HEK293 (cell line): ENCODE measurements around the gene SIRT1.

Source experiments
- BCL11A ChIP-seq: fragments of 450-650 bp; formaldehyde crosslinking; IDR thresholded peaks from 2 replicates; pipeline ENCODE4 v1.5.1; 2016; ENCODE audit warnings: low read depth, missing biosample characterization, missing genetic modification characterization
- BCL11B ChIP-seq: fragments of 450-650 bp; formaldehyde crosslinking; IDR thresholded peaks from 2 replicates; pipeline ENCODE4 v1.5.1; 2016; ENCODE audit warnings: low read depth, missing biosample characterization, missing genetic modification characterization
- BCL6B ChIP-seq: fragments of 450-650 bp; formaldehyde crosslinking; IDR thresholded peaks from 2 replicates; pipeline ENCODE4 v1.5.1; 2017; ENCODE audit warnings: missing biosample characterization, missing genetic modification characterization
- CTCF ChIP-seq: fragments of 450-650 bp; formaldehyde crosslinking; IDR thresholded peaks from 2 replicates; pipeline ENCODE4 v1.5.1; 2016; ENCODE audit warnings: missing biosample characterization, missing genetic modification characterization
- EGR2 ChIP-seq: fragments of 450-650 bp; formaldehyde crosslinking; IDR thresholded peaks from 2 replicates; pipeline ENCODE4 v1.5.1; 2016; ENCODE audit warnings: low read depth, missing biosample characterization, missing genetic modification characterization
- GLIS1 ChIP-seq: fragments of 450-650 bp; formaldehyde crosslinking; IDR thresholded peaks from 2 replicates; pipeline ENCODE4 v1.5.1; 2016; ENCODE audit warnings: missing biosample characterization, missing genetic modification characterization
- HIC1 ChIP-seq: fragments of 450-650 bp; formaldehyde crosslinking; IDR thresholded peaks from 2 replicates; pipeline ENCODE4 v1.5.1; 2016; ENCODE audit warnings: missing biosample characterization, missing genetic modification characterization
- HOXC10 ChIP-seq: sonication (generic); formaldehyde crosslinking; IDR thresholded peaks from 2 replicates; pipeline ENCODE4 v1.8.1; 2023; ENCODE audit warnings: mild to moderate bottlenecking, missing genetic modification reagents
- KLF17 ChIP-seq: fragments of 450-650 bp; formaldehyde crosslinking; IDR thresholded peaks from 2 replicates; pipeline ENCODE4 v1.5.1; 2016; ENCODE audit warnings: missing biosample characterization, missing genetic modification characterization
- PATZ1 ChIP-seq: fragments of 450-650 bp; formaldehyde crosslinking; IDR thresholded peaks from 2 replicates; pipeline ENCODE4 v1.5.1; 2016; ENCODE audit warnings: missing biosample characterization, missing genetic modification characterization
- PRDM4 ChIP-seq: fragments of 450-650 bp; formaldehyde crosslinking; IDR thresholded peaks from 2 replicates; pipeline ENCODE4 v1.5.1; 2017; ENCODE audit warnings: missing biosample characterization, missing genetic modification characterization
- REPIN1 ChIP-seq: fragments of 450-650 bp; formaldehyde crosslinking; IDR thresholded peaks from 2 replicates; pipeline ENCODE4 v1.5.1; 2017; ENCODE audit warnings: missing biosample characterization, missing genetic modification characterization, low read depth
- SCRT2 ChIP-seq: fragments of 450-650 bp; formaldehyde crosslinking; IDR thresholded peaks from 2 replicates; pipeline ENCODE4 v1.5.1; 2016; ENCODE audit warnings: missing biosample characterization, missing genetic modification characterization
- ZBTB49 ChIP-seq: fragments of 450-650 bp; formaldehyde crosslinking; IDR thresholded peaks from 2 replicates; pipeline ENCODE4 v1.5.1; 2016; ENCODE audit warnings: missing biosample characterization, missing genetic modification characterization, low read depth
- ZNF174 ChIP-seq: fragments of 450-650 bp; formaldehyde crosslinking; IDR thresholded peaks from 2 replicates; pipeline ENCODE4 v1.5.0; 2017; ENCODE audit warnings: missing biosample characterization, mild to moderate bottlenecking, missing genetic modification characterization
- ZNF248 ChIP-seq: fragments of 450-650 bp; formaldehyde crosslinking; IDR thresholded peaks from 2 replicates; pipeline ENCODE4 v1.5.1; 2017; ENCODE audit warnings: missing biosample characterization, missing genetic modification characterization
- ZNF280C ChIP-seq: fragments of 450-650 bp; formaldehyde crosslinking; IDR thresholded peaks from 2 replicates; pipeline ENCODE4 v1.5.1; 2016; ENCODE audit warnings: missing biosample characterization, missing genetic modification characterization
- ZNF292 ChIP-seq: fragments of 450-650 bp; formaldehyde crosslinking; IDR thresholded peaks from 2 replicates; pipeline ENCODE4 v1.5.1; 2016; ENCODE audit warnings: low read depth, missing biosample characterization, missing genetic modification characterization, borderline replicate concordance
- ZNF391 ChIP-seq: fragments of 450-650 bp; formaldehyde crosslinking; IDR thresholded peaks from 2 replicates; pipeline ENCODE4 v1.5.1; 2016; ENCODE audit warnings: low read depth, missing biosample characterization, missing genetic modification characterization, borderline replicate concordance
- ZNF558 ChIP-seq: fragments of 450-650 bp; formaldehyde crosslinking; IDR thresholded peaks from 2 replicates; pipeline ENCODE4 v1.5.1; 2016; ENCODE audit warnings: missing biosample characterization, missing genetic modification characterization
- ZNF76 ChIP-seq: fragments of 450-650 bp; formaldehyde crosslinking; IDR thresholded peaks from 2 replicates; pipeline ENCODE4; 2016; ENCODE audit warnings: low read depth, missing biosample characterization, missing genetic modification characterization, borderline replicate concordance
- ZXDB ChIP-seq: fragments of 450-650 bp; formaldehyde crosslinking; IDR thresholded peaks from 2 replicates; pipeline ENCODE4 v1.5.1; 2016; ENCODE audit warnings: missing biosample characterization, missing genetic modification characterization

SIRT1 gene

GRCh38 chr10:67849331-67850011 is 35.0 kb upstream of the SIRT1 start (continued):
- TF ChIP-seq CTCF (no peak), ZNF248 (tag by site-specific recombination) (no peak), ZNF280C (tag by site-specific recombination) (no peak), GLIS1 (no peak; the same call in 1 of the 2 replicates), KLF17 (no peak), PRDM4 (tag by site-specific recombination) (0 out of 2 replicates have a peak, but pooled peaks have one; percentile 18), REPIN1 (no peak), HOXC10 (CRISPR knock-in tag) (no peak), BCL11A (tag by site-specific recombination) (no peak), BCL11B (tag by site-specific recombination) (no peak), ZNF174 (no peak), ZNF558 (tag by site-specific recombination) (peak; percentile 50; the same call in 1 of the 2 replicates), ZXDB (peak; percentile 87), ZNF76 (peak; percentile 96), SCRT2 (tag by site-specific recombination) (peak; percentile 92), EGR2 (tag by site-specific recombination) (0 out of 2 replicates have a peak, but pooled peaks have one; percentile 6), PATZ1 (tag by site-specific recombination) (peak; percentile 98), HIC1 (tag by site-specific recombination) (no peak), ZNF292 (tag by site-specific recombination) (no peak), ZBTB49 (tag by site-specific recombination) (no peak), ZNF391 (tag by site-specific recombination) (no peak), BCL6B (no peak)
